SK-N-SH treated with all-trans-retinoic acid at 6 μM for 48 hours (cell line): Measurements from ENCODE around the gene ARHGAP10.

ENCODE experiments used
- ATAC-seq: fragments of 200-7000 bp; cut with Tn5 transposase; 3 replicates; pipeline ENCODE4 v1.9.1; 2020; ENCODE audit warnings: mild to moderate bottlenecking, moderate library complexity
- ARNTL ChIP-seq: fragments of 450-650 bp; formaldehyde crosslinking; IDR thresholded peaks from 2 replicates; pipeline ENCODE4 v1.5.0; 2020; ENCODE audit warnings: low read depth, mild to moderate bottlenecking, moderate library complexity, borderline replicate concordance
- BACH2 ChIP-seq: fragments of 250-450 bp; sonication (Bioruptor Pico); IDR thresholded peaks from 2 replicates; pipeline ENCODE4 v1.9.0; 2021; ENCODE audit warnings: mild to moderate bottlenecking, borderline replicate concordance
- ESRRG ChIP-seq: fragments of 250-450 bp; sonication (Bioruptor Pico); IDR thresholded peaks from 2 replicates; pipeline ENCODE4 v1.6.1; 2021; ENCODE audit warnings: mild to moderate bottlenecking
- GLIS3 ChIP-seq: fragments of 250-450 bp; sonication (Bioruptor Pico); IDR thresholded peaks from 2 replicates; pipeline ENCODE4 v1.5.0; 2020; ENCODE audit warnings: mild to moderate bottlenecking, moderate library complexity
- ISL1 ChIP-seq: fragments of 250-450 bp; sonication (Bioruptor Pico); IDR thresholded peaks from 2 replicates; pipeline ENCODE4 v2.1.2; 2022; ENCODE audit warnings: mild to moderate bottlenecking, moderate library complexity
- PPARA ChIP-seq: fragments of 250-450 bp; sonication (Bioruptor Pico); IDR thresholded peaks from 2 replicates; pipeline ENCODE4 v1.5.0; 2020; ENCODE audit warnings: mild to moderate bottlenecking, borderline replicate concordance
- RARB ChIP-seq: fragments of 250-450 bp; sonication (Bioruptor Pico); IDR thresholded peaks from 2 replicates; pipeline ENCODE4 v1.8.0; 2021; ENCODE audit warnings: mild to moderate bottlenecking, moderate library complexity
- SNAI2 ChIP-seq: fragments of 250-450 bp; sonication (Bioruptor Pico); IDR thresholded peaks from 2 replicates; pipeline ENCODE4 v1.5.0; 2020; ENCODE audit warnings: mild to moderate bottlenecking, moderate library complexity
- TCF4 ChIP-seq: fragments of 250-450 bp; sonication (Bioruptor Pico); IDR thresholded peaks from 2 replicates; pipeline ENCODE4 v1.8.0; 2021; ENCODE audit warnings: mild to moderate bottlenecking, moderate library complexity, borderline replicate concordance
- TOX ChIP-seq: fragments of 250-450 bp; sonication (Bioruptor Pico); IDR thresholded peaks from 2 replicates; pipeline ENCODE4 v1.8.0; 2021; ENCODE audit warnings: mild to moderate bottlenecking, moderate library complexity, borderline replicate concordance
- ZFP3 ChIP-seq: fragments of 250-450 bp; sonication (Bioruptor Pico); IDR thresholded peaks from 2 replicates; pipeline ENCODE4 v1.5.0; 2020; ENCODE audit warnings: mild to moderate bottlenecking, moderate library complexity
- ZFP30 ChIP-seq: fragments of 450-650 bp; formaldehyde crosslinking; IDR thresholded peaks from 2 replicates; pipeline ENCODE4 v1.5.0; 2022; ENCODE audit warnings: mild to moderate bottlenecking, moderate library complexity
- ZNF565 ChIP-seq: fragments of 450-650 bp; formaldehyde crosslinking; conservative IDR thresholded peaks from 2 replicates; pipeline ENCODE4 v1.5.0; 2020; ENCODE audit warnings: low read depth, mild to moderate bottlenecking, moderate library complexity
- ZNF70 ChIP-seq: fragments of 450-650 bp; formaldehyde crosslinking; IDR thresholded peaks from 2 replicates; pipeline ENCODE4 v1.5.0; 2020; ENCODE audit warnings: mild to moderate bottlenecking, moderate library complexity
- ZNF8 ChIP-seq: fragments of 450-650 bp; formaldehyde crosslinking; IDR thresholded peaks from 2 replicates; pipeline ENCODE4 v1.5.0; 2020; ENCODE audit warnings: mild to moderate bottlenecking, moderate library complexity
- TF ChIP-seq, protein P1 (sequence below): fragments of 250-450 bp; sonication (Bioruptor Pico); IDR thresholded peaks from 2 replicates; pipeline ENCODE4 v1.5.1; 2021; ENCODE audit warnings: mild to moderate bottlenecking, moderate library complexity
- TF ChIP-seq, protein P2 (sequence below): fragments of 250-450 bp; sonication (Bioruptor Pico); IDR thresholded peaks from 2 replicates; pipeline ENCODE4 v1.5.1; 2020; ENCODE audit warnings: low read depth, mild to moderate bottlenecking, moderate library complexity
- TF ChIP-seq, protein P3 (sequence below): fragments of 250-450 bp; sonication (Bioruptor Pico); IDR thresholded peaks from 2 replicates; pipeline ENCODE4 v1.5.0; 2020; ENCODE audit warnings: mild to moderate bottlenecking, moderate library complexity
- TF ChIP-seq, protein P4 (sequence below): fragments of 250-450 bp; sonication (Bioruptor Pico); IDR thresholded peaks from 2 replicates; pipeline ENCODE4 v1.8.0; 2021; ENCODE audit warnings: low read depth, mild to moderate bottlenecking, moderate library complexity, borderline replicate concordance

Gene ARHGAP10

DNA sequence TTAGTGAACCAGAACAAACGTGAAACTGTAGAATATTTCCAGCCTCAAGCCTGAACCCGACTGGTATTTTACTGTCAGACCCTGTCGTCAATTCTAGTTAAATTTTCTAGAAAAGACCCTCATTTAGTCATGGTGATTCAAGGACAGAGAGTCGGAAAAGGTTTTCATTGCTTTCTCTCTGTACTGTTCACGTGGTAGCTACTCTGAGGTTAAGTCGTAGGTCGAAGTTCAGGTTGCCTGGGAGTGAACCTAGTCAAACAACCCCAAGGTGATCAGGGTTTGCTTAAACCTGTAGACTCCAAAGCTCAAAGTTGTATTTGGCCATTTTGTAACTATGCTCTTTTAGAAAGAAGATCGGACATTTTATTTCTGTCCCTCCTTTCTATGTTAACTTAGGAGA is 283.6 kb downstream of the ARHGAP10 start:
- TF ChIP-seq TOX (no peak), ZFP30 (CRISPR knock-in tag) (no peak), ZNF70 (CRISPR knock-in tag) (no peak), TCF4 (CRISPR knock-in tag) (no peak), BACH2 (no peak), GLIS3 (CRISPR knock-in tag) (no peak), ISL1 (CRISPR knock-in tag) (no peak), PPARA (CRISPR knock-in tag) (no peak), ZFP3 (CRISPR knock-in tag) (no peak), ZNF8 (no peak)
- TF ChIP-seq, protein P1, sequence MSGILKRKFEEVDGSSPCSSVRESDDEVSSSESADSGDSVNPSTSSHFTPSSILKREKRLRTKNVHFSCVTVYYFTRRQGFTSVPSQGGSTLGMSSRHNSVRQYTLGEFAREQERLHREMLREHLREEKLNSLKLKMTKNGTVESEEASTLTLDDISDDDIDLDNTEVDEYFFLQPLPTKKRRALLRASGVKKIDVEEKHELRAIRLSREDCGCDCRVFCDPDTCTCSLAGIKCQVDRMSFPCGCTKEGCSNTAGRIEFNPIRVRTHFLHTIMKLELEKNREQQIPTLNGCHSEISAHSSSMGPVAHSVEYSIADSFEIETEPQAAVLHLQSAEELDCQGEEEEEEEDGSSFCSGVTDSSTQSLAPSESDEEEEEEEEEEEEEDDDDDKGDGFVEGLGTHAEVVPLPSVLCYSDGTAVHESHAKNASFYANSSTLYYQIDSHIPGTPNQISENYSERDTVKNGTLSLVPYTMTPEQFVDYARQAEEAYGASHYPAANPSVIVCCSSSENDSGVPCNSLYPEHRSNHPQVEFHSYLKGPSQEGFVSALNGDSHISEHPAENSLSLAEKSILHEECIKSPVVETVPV (CRISPR knock-in tag) = no peak
- TF ChIP-seq, protein P2, sequence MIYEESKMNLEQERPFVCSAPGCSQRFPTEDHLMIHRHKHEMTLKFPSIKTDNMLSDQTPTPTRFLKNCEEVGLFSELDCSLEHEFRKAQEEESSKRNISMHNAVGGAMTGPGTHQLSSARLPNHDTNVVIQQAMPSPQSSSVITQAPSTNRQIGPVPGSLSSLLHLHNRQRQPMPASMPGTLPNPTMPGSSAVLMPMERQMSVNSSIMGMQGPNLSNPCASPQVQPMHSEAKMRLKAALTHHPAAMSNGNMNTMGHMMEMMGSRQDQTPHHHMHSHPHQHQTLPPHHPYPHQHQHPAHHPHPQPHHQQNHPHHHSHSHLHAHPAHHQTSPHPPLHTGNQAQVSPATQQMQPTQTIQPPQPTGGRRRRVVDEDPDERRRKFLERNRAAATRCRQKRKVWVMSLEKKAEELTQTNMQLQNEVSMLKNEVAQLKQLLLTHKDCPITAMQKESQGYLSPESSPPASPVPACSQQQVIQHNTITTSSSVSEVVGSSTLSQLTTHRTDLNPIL = no peak
- TF ChIP-seq, protein P3, sequence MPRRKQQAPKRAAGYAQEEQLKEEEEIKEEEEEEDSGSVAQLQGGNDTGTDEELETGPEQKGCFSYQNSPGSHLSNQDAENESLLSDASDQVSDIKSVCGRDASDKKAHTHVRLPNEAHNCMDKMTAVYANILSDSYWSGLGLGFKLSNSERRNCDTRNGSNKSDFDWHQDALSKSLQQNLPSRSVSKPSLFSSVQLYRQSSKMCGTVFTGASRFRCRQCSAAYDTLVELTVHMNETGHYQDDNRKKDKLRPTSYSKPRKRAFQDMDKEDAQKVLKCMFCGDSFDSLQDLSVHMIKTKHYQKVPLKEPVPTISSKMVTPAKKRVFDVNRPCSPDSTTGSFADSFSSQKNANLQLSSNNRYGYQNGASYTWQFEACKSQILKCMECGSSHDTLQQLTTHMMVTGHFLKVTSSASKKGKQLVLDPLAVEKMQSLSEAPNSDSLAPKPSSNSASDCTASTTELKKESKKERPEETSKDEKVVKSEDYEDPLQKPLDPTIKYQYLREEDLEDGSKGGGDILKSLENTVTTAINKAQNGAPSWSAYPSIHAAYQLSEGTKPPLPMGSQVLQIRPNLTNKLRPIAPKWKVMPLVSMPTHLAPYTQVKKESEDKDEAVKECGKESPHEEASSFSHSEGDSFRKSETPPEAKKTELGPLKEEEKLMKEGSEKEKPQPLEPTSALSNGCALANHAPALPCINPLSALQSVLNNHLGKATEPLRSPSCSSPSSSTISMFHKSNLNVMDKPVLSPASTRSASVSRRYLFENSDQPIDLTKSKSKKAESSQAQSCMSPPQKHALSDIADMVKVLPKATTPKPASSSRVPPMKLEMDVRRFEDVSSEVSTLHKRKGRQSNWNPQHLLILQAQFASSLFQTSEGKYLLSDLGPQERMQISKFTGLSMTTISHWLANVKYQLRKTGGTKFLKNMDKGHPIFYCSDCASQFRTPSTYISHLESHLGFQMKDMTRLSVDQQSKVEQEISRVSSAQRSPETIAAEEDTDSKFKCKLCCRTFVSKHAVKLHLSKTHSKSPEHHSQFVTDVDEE (CRISPR knock-in tag) = no peak
- no peak for ATAC-seq

DNA sequence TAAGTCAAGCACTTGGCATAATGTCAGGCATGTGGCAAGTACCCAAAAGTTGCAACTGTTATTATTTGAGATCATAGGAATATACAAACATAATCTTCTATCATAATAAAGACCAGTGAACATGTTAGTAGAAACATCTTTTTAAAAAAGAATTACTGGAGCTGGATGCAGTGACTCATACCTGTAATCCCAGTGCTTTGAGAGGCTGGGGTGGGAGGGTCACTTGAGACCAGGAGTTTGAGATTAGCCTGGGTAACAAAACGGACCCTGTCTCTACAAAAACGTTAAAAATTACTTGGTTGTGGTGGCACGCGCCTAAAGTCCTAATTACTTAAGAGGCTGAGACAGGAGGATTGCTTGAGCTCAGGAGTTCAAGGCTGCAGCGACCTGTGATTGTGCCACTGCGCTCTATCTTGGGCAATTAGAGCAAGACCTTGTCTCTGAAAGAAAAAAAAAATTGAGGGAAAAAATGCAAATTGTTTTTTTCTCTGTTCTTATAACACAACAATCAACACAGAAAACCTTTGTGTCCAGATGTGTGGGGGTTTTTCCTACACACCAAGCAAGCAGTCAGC is 284.3 kb downstream of the ARHGAP10 start:
- TF ChIP-seq GLIS3 (CRISPR knock-in tag) (no peak), ARNTL (CRISPR knock-in tag) (no peak), ISL1 (CRISPR knock-in tag) (no peak), ZNF565 (CRISPR knock-in tag) (no peak), RARB (CRISPR knock-in tag) (no peak), ESRRG (no peak)
- TF ChIP-seq, protein P2 = no peak
- TF ChIP-seq, protein P3 (CRISPR knock-in tag) = no peak
- no peak for ATAC-seq

DNA sequence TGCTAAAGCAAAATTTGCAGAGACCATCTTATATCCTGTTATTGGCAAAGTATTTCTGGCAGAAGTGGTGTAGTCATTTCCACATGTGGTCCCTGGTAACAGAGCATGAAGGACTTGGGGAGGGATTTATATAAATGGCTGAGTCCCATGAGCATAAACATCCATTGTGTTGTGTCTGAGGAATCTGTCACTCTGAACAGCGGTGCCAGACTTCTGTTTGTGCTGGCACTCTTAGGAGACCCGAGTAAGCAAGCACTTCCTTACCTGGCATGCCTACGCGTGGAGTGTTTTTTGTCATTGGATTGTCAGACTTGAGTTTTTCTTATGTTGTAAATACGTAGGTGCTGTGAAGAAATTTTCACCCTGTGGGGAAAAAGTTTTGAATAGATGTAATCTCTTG is 285.9 kb downstream of the ARHGAP10 start:
- ATAC-seq = no peak
- TF ChIP-seq RARB (CRISPR knock-in tag) = no peak
- TF ChIP-seq SNAI2 (CRISPR knock-in tag) = no peak
- TF ChIP-seq BACH2 = no peak
- TF ChIP-seq ISL1 (CRISPR knock-in tag) = no peak
- TF ChIP-seq, protein P4, sequence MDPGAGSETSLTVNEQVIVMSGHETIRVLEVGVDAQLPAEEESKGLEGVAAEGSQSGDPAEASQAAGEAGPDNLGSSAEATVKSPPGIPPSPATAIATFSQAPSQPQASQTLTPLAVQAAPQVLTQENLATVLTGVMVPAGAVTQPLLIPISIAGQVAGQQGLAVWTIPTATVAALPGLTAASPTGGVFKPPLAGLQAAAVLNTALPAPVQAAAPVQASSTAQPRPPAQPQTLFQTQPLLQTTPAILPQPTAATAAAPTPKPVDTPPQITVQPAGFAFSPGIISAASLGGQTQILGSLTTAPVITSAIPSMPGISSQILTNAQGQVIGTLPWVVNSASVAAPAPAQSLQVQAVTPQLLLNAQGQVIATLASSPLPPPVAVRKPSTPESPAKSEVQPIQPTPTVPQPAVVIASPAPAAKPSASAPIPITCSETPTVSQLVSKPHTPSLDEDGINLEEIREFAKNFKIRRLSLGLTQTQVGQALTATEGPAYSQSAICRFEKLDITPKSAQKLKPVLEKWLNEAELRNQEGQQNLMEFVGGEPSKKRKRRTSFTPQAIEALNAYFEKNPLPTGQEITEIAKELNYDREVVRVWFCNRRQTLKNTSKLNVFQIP (CRISPR knock-in tag) = no peak
